H1 (cell line): Measurements from ENCODE around the gene SNAI1. TPM values are rescaled to one million over a fixed set of nuclear protein-coding genes. Genes with fewer than 3 reads are reported as not detected.

Experiments
- CTCF ChIA-PET: fragments of 300-600 bp; sonication (Branson Sonifier 250); formaldehyde crosslinking; loops from one replicate; lab custom pipeline; 2021; ENCODE audit not compliant: partially characterized antibody; lab: Charles Lee
- POLR2A ChIA-PET: fragments of 300-600 bp; sonication (Branson Sonifier 250); formaldehyde crosslinking; loops from one replicate; lab custom pipeline; 2021; ENCODE audit warnings: inconsistent platforms; ENCODE audit not compliant: partially characterized antibody; lab: Charles Lee
- DNase-seq, 2 experiments: peaks; one replicate each; pipeline versions ENCODE4 v3.0.0 to v3.0.0-alpha.2; 2010 to 2022; ENCODE audit warnings: low spot score in 2 of 2, low read depth in 1 of 2, mixed read lengths in 1 of 2
- FAIRE-seq: peaks from 2 replicates; lab custom pipeline; 2011; peaks lifted over from hg19 to GRCh38; lab: Jason Lieb, UNC
- H2AFZ ChIP-seq: 2 replicates; pipeline ENCODE4 v1.8.1; 2012; ENCODE audit warnings: low read length, inconsistent platforms
- H2AK5ac ChIP-seq: 2 replicates; pipeline ENCODE4 v1.6.1; 2013; ENCODE audit warnings: low read depth, low read length
- H2BK120ac ChIP-seq: replicated peaks from 2 replicates; pipeline ENCODE3; 2013; ENCODE audit warnings: low read depth, low read length, inconsistent platforms
- H2BK12ac ChIP-seq: 2 replicates; pipeline ENCODE4 v1.6.1; 2013; ENCODE audit warnings: low read depth, low read length
- H2BK15ac ChIP-seq: 2 replicates; pipeline ENCODE4 v1.6.1; 2013; ENCODE audit warnings: low read length
- H2BK20ac ChIP-seq: 2 replicates; pipeline ENCODE4 v1.6.1; 2013; ENCODE audit warnings: low read length
- H2BK5ac ChIP-seq: 2 replicates; pipeline ENCODE4 v1.6.1; 2013; ENCODE audit warnings: low read depth, low read length
- H3K14ac ChIP-seq: 2 replicates; pipeline ENCODE4 v1.6.1; 2013; ENCODE audit warnings: inconsistent platforms; ENCODE audit not compliant: insufficient read length
- H3K18ac ChIP-seq: 2 replicates; pipeline ENCODE4 v1.6.1; 2013; ENCODE audit warnings: low read length; ENCODE audit errors: extremely low read depth
- H3K23ac ChIP-seq: 2 replicates; pipeline ENCODE4 v1.6.1; 2013; ENCODE audit warnings: inconsistent platforms; ENCODE audit not compliant: insufficient read length
- H3K23me2 ChIP-seq: 2 replicates; pipeline ENCODE4 v1.6.1; 2013; ENCODE audit warnings: low read depth, low read length
- H3K27ac ChIP-seq: 2 replicates; pipeline ENCODE4 v1.6.1; 2011; ENCODE audit warnings: low read depth, low read length, inconsistent platforms
- H3K27me3 ChIP-seq, 4 experiments: replicated peaks in 1 of 4; 1 replicate in 1 of 4; 2 replicates in 3 of 4; pipeline versions ENCODE4 v1.6.1 to v1.8.1; 2011 to 2013; ENCODE audit warnings: low read length in 3 of 4, mild to moderate bottlenecking in 3 of 4, inconsistent platforms in 2 of 4, mixed read lengths in 2 of 4, moderate library complexity in 1 of 4; ENCODE audit not compliant: control insufficient read depth in 3 of 4, insufficient read depth in 3 of 4; ENCODE audit errors: extremely low read depth in 1 of 4
- H3K36me3 ChIP-seq, 4 experiments: 2 replicates each; pipeline versions ENCODE4 v1.6.1 to v1.8.1; 2011 to 2013; ENCODE audit warnings: mild to moderate bottlenecking in 4 of 4, low read length in 3 of 4, moderate library complexity in 2 of 4, control low read depth in 1 of 4, inconsistent platforms in 1 of 4; ENCODE audit not compliant: insufficient read depth in 4 of 4, control insufficient read depth in 2 of 4
- H3K4ac ChIP-seq: replicated peaks from 2 replicates; pipeline ENCODE3; 2013; ENCODE audit warnings: low read length, low read depth, mixed read lengths, inconsistent platforms; ENCODE audit not compliant: insufficient read length
- H3K4me1 ChIP-seq, 4 experiments: replicated peaks in 1 of 4; 1 replicate in 1 of 4; 2 replicates in 3 of 4; pipeline versions ENCODE4 v1.6.1 to v1.8.1; 2011 to 2013; ENCODE audit warnings: low read length in 3 of 4, inconsistent platforms in 2 of 4, mixed read lengths in 1 of 4; ENCODE audit not compliant: insufficient read depth in 4 of 4, control insufficient read depth in 3 of 4
- H3K4me2 ChIP-seq, 2 experiments: 2 replicates each; pipeline versions ENCODE4 v1.6.1 to v1.8.1; 2011 to 2013; ENCODE audit warnings: low read depth in 2 of 2, low read length in 2 of 2, control low read depth in 1 of 2, inconsistent platforms in 1 of 2, mild to moderate bottlenecking in 1 of 2; ENCODE audit not compliant: insufficient read depth in 1 of 2
- H3K4me3 ChIP-seq, 4 experiments: fragments of 200-600, 300-600 bp in 1 of 4; sonication (generic), shearing (Covaris generic), sonication (Bioruptor Twin) in 1 of 4; 2 replicates each; pipeline versions ENCODE4 v1.5.1 to v1.8.1; 2011 to 2016; ENCODE audit warnings: low read length in 4 of 4, low read depth in 3 of 4, control low read depth in 2 of 4, inconsistent platforms in 2 of 4, mild to moderate bottlenecking in 2 of 4, mixed read lengths in 1 of 4, moderate library complexity in 1 of 4; ENCODE audit not compliant: insufficient read depth in 2 of 4; ENCODE audit errors: extremely low read depth in 1 of 4
- H3K56ac ChIP-seq: replicated peaks from 2 replicates; pipeline ENCODE3; 2013; ENCODE audit warnings: low read depth, mild to moderate bottlenecking, mixed read lengths, low read length, inconsistent platforms; ENCODE audit not compliant: insufficient read length
- H3K79me1 ChIP-seq: 2 replicates; pipeline ENCODE4 v1.6.1; 2013; ENCODE audit warnings: low read depth, low read length, control low read depth
- H3K79me2 ChIP-seq, 2 experiments: 2 replicates each; pipeline versions ENCODE4 v1.6.1 to v1.8.1; 2012 to 2013; ENCODE audit warnings: low read length in 2 of 2, mild to moderate bottlenecking in 2 of 2, inconsistent platforms in 1 of 2; ENCODE audit not compliant: insufficient read depth in 2 of 2, control insufficient read depth in 1 of 2
- H3K9ac ChIP-seq, 4 experiments: replicated peaks in 1 of 4; 1 replicate in 1 of 4; 2 replicates in 3 of 4; pipeline versions ENCODE4 v1.6.1 to v1.8.1; 2011 to 2013; ENCODE audit warnings: low read depth in 3 of 4, low read length in 3 of 4, control low read depth in 2 of 4, mild to moderate bottlenecking in 2 of 4, moderate library complexity in 2 of 4, inconsistent platforms in 1 of 4; ENCODE audit errors: extremely low read depth in 1 of 4
- H3K9me3 ChIP-seq, 2 experiments: 2 replicates each; pipeline versions ENCODE4 v1.6.1 to v1.8.1; 2012 to 2013; ENCODE audit warnings: mild to moderate bottlenecking in 2 of 2, moderate library complexity in 2 of 2, control low read depth in 1 of 2, inconsistent platforms in 1 of 2, low read depth in 1 of 2, low read length in 1 of 2, mixed read lengths in 1 of 2; ENCODE audit not compliant: insufficient read depth in 2 of 2
- H4K20me1 ChIP-seq, 2 experiments: replicated peaks in 1 of 2; 2 replicates each; pipeline versions ENCODE3 to v1.8.1; 2011 to 2013; ENCODE audit warnings: inconsistent platforms in 2 of 2, low read length in 2 of 2, mild to moderate bottlenecking in 1 of 2; ENCODE audit not compliant: insufficient read depth in 2 of 2, control insufficient read depth in 1 of 2
- H4K5ac ChIP-seq: 2 replicates; pipeline ENCODE4 v1.6.1; 2013; ENCODE audit warnings: low read length, low read depth, mixed read lengths, inconsistent platforms; ENCODE audit not compliant: insufficient read length
- H4K8ac ChIP-seq: 2 replicates; pipeline ENCODE4 v1.8.0; 2013; ENCODE audit warnings: mild to moderate bottlenecking, moderate library complexity, low read length, inconsistent platforms; ENCODE audit not compliant: insufficient read depth; ENCODE audit errors: extremely low read depth
- H4K91ac ChIP-seq: replicated peaks from 2 replicates; pipeline ENCODE3; 2013; ENCODE audit warnings: low read length, mixed read lengths, inconsistent platforms; ENCODE audit not compliant: insufficient read length
- BACH1 ChIP-seq: IDR thresholded peaks from 2 replicates; pipeline ENCODE4 v1.6.1; 2012; ENCODE audit warnings: low read length, improper control_type of control experiment
- BCL11A ChIP-seq, 2 experiments: IDR thresholded peaks; one replicate each; pipeline ENCODE4 v1.6.1; 2011; ENCODE audit warnings: low read depth in 2 of 2, low read length in 2 of 2, mild to moderate bottlenecking in 2 of 2
- CHD1 ChIP-seq: IDR thresholded peaks from 2 replicates; pipeline ENCODE4 v1.6.1; 2012; ENCODE audit warnings: low read depth, low read length, improper control_type of control experiment
- HDAC6 ChIP-seq: IDR thresholded peaks from one replicate; pipeline ENCODE4 v1.7.1; 2012; ENCODE audit warnings: low read depth, mild to moderate bottlenecking, inconsistent platforms, low read length, moderate library complexity
- RXRA ChIP-seq: IDR thresholded peaks from 2 replicates; pipeline ENCODE4 v1.6.1; 2011; ENCODE audit warnings: low read depth, mild to moderate bottlenecking, low read length, moderate library complexity; ENCODE audit not compliant: insufficient read depth
- SP1 ChIP-seq: IDR thresholded peaks from 2 replicates; pipeline ENCODE4 v1.6.1; 2011; ENCODE audit warnings: low read depth, low read length
- SP4 ChIP-seq: IDR thresholded peaks from 2 replicates; pipeline ENCODE4 v1.6.1; 2012; ENCODE audit warnings: low read length, inconsistent platforms
- TAF7 ChIP-seq: optimal IDR thresholded peaks from 2 replicates; pipeline ENCODE3; 2011; ENCODE audit warnings: low read depth, mild to moderate bottlenecking, inconsistent platforms, low read length, moderate library complexity, borderline replicate concordance
- TEAD4 ChIP-seq: IDR thresholded peaks from 2 replicates; pipeline ENCODE4 v1.6.1; 2012; ENCODE audit warnings: low read depth, low read length, inconsistent platforms, mixed read lengths
- whole genome bisulfite sequencing, 2 experiments: shearing (Covaris generic) in 1 of 2; methylation state at CpG; one replicate each; pipeline versions ENCODE4 v1.1.6 to v1.1.7; 2013 to 2015; ENCODE audit warnings: low lambda C conversion rate in 2 of 2, mixed read lengths in 2 of 2, inconsistent platforms in 1 of 2, low coverage in 1 of 2, missing lambda C conversion rate in 1 of 2; ENCODE audit not compliant: insufficient replicate concordance in 2 of 2, insufficient coverage in 1 of 2, insufficient read length in 1 of 2; ENCODE audit errors: extremely low coverage in 1 of 2, missing lambda C conversion rate in 1 of 2; 5-methylcytosine and 5-hydroxymethylcytosine counted together
- polyA plus RNA-seq, 7 experiments: library from polyadenylated mRNA; depleted of rRNA in 3 of 7; stranded (reverse) in 5 of 7; unstranded in 2 of 7; fragments of >200 nt in 5 of 7; fragments of 200-250 nt in 2 of 7; gene quantifications; 1 replicate in 5 of 7; 2 replicates in 1 of 7; 4 replicates in 1 of 7; pipeline versions ENCODE4 v1.2.1 to v1.2.3, GENCODE V29; 2011 to 2013; ENCODE audit warnings: missing spikeins in 2 of 7, mixed read lengths in 2 of 7
- total RNA-seq: library from RNA; stranded (reverse); fragmentation: NEBNext Ultra II Directional; extraction: Animal tissue kit (Norgen Biotek cat#: 25700); gene quantifications from 2 replicates; pipeline ENCODE4 v1.2.1, GENCODE V29; 2021
- TF ChIP-seq, protein P1 (sequence below): IDR thresholded peaks from 2 replicates; pipeline ENCODE4 v1.6.1; 2012; ENCODE audit warnings: inconsistent platforms

The SNAI1 gene
- total and polyA plus RNA-seq, 2 of the 8 experiments (the other 6 are each of a cell fraction or from before 2014, with no cell fraction given), result 6.5 to 8.0 TPM

DNA sequence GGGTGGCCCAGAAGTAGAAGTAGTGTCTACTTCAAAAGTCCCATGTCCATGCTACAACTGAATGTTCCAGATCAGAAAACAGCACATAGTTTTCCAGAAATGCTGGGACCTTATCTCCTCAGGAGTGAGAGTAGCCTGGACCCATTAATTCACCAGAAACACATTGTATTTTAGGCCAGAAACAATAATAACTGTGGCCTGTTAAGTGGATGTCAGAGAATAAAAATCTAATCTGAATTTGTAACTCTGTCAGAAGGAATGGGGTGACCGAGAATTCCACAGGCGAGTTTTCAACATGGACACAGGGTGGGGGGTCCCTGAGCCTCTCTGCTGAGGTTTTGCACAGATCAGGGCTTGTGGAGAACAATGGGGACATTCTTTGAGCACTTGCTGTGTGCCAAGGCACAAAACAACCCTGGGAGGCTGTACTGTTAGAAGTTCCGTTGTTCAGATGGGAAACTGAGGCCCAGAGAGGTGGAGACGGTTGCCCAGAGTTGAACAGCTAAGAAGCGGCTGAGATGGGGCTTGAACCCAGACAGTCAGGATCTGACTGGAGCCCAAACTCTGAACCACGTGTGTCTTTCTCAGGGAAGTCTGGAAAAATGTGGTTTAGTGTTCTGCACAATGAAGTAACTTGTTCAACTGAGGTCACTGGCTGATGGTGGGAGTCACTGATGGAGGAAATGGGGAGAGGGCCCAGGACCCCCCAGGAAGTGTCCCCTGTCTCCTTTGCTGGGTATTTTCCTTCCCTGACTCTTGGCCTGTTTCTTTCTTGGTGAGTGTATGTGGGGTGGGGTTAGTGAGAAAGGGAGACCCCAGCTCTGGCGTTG, 44.2 kb downstream of the SNAI1 start:
- ChIA-PET CTCF (interaction anchor here (1.6 to 2.5 kb wide), 2 partner anchors 10 to 44 kb away, joined by 4 to 5 read pairs; no protein-coding TSS in a partner anchor), POLR2A (interaction anchor here (0.6 to 2.4 kb wide), 2 partner anchors 14 to 99 kb away, joined by 4 to 9 read pairs; no protein-coding TSS in a partner anchor)
- H2BK120ac ChIP-seq, result no peak overlapping the region
- H2AFZ ChIP-seq, result no peak overlapping the region
- no peak overlapping the region for H4K91ac ChIP-seq
- H3K56ac ChIP-seq, result no peak overlapping the region
- H3K27me3 ChIP-seq, result no peaks in the 10 kb centered on the region
- H3K79me1 ChIP-seq, result no peaks in the 10 kb centered on the region
- no peak for DNase-seq
- 90% methylated on average over 7 of the region's 7 CpGs; no CpG with 5 or more reads in 1 of the 2 experiments for WGBS, 2 experiments
- H3K36me3 ChIP-seq, result no peaks in the 10 kb centered on the region
- no peak for FAIRE-seq
- H3K18ac ChIP-seq, result no peak overlapping the region
- peaks cover 0 to 3% (median 0%) of the 10 kb centered on the region in 4 experiments; a peak in 2 of 7 replicates for H3K4me1 ChIP-seq
- H2BK5ac ChIP-seq, result no peak overlapping the region
- 0 out of 2 replicates have a peak, but pooled peaks cover 1% of the 10 kb centered on the region for H3K23me2 ChIP-seq
- no peak overlapping the region for H3K14ac ChIP-seq
- no peak overlapping the region for H2BK15ac ChIP-seq
- H4K20me1 ChIP-seq, result no peaks in the 10 kb centered on the region
- no peak overlapping the region for H2BK12ac ChIP-seq
- no peak overlapping the region for H3K4ac ChIP-seq
- no peaks in the 10 kb centered on the region for H3K9me3 ChIP-seq
- no peaks in the 10 kb centered on the region for H3K79me2 ChIP-seq
- H3K23ac ChIP-seq, result no peak overlapping the region
- no peak overlapping the region for H3K4me2 ChIP-seq
- no peak overlapping the region for H4K8ac ChIP-seq
- H3K4me3 ChIP-seq, result no peak overlapping the region
- H3K27ac ChIP-seq, result no peak overlapping the region
- no peak overlapping the region for H4K5ac ChIP-seq
- H3K9ac ChIP-seq, result no peak overlapping the region
- H2BK20ac ChIP-seq, result no peak overlapping the region
- H2AK5ac ChIP-seq, result no peak overlapping the region
- no peak for TF ChIP-seq RXRA
- TF ChIP-seq HDAC6, result no peak
- no peak for TF ChIP-seq BACH1
- TF ChIP-seq BCL11A (IDR thresholded peaks at IDR 0.05; ENCODE audit: low read depth in 2 of 2, low read length in 2 of 2), result no peak
- TF ChIP-seq SP1, result no peak
- TF ChIP-seq CHD1, result no peak
- TF ChIP-seq SP4, result no peak
- TF ChIP-seq TAF7, result no peak
- TF ChIP-seq, protein P1, sequence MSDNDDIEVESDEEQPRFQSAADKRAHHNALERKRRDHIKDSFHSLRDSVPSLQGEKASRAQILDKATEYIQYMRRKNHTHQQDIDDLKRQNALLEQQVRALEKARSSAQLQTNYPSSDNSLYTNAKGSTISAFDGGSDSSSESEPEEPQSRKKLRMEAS, result no peak
- no peak for TF ChIP-seq TEAD4
